GM10248 (cell line): ENCODE data around the gene NOP58.
"Not testable (repeated sequence)": the region's sequence is repeated elsewhere in the genome, so short reads cannot be mapped to it uniquely, and the experiment has no call there.

Source experiments
- CTCF ChIA-PET: fragments of 300-600 bp; sonication (Branson Sonifier 250); formaldehyde crosslinking; extraction: SDS; loops from one replicate; lab custom pipeline; 2021; ENCODE audit warnings: antibody characterized with exemption; lab: Yijun Ruan, JAX
- POLR2A ChIA-PET: fragments of 350-650 bp; sonication (Branson Sonifier 250); formaldehyde crosslinking; extraction: SDS; loops from one replicate; lab custom pipeline; 2020; ENCODE audit warnings: antibody characterized with exemption; lab: Yijun Ruan, JAX
- DNase-seq: peaks from one replicate; pipeline ENCODE4 v3.0.0; 2012; ENCODE audit errors: extremely low spot score
- TF ChIP-seq, protein P1 (sequence below): IDR thresholded peaks from 2 replicates; pipeline ENCODE4 v1.5.1; 2012; ENCODE audit warnings: mild to moderate bottlenecking, low read depth; ENCODE audit errors: extremely low read depth, missing control alignments, control extremely low read depth

NOP58 gene

DNA sequence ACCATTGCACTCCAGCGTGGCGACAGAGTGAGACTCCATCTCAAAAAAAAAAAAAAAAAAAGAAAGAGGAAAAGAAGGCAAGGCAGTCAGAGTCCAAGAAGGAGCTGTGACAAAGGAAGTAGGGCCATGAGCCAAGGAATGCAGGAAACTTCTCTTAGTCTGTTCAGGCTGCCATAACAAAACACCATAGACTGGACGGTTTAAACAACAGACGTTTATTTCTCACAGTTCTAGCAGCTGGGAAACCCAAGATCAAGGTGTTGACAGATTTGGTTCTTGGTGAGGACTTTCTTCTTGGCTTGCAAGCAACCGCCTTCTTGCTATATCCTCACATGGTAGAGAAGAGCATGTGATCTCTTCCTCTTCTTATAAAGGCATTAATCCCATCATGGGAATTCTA, 14.1 kb upstream of the NOP58 start:
- CTCF ChIA-PET = interaction anchor here (0.9 to 2.8 kb wide), 3 partner anchors 10 to 16 kb away, joined by 3 to 6 read pairs (median 4); no protein-coding TSS in a partner anchor
- POLR2A ChIA-PET = interaction anchor here (0.6 kb wide), 1 partner anchor 13 kb away, joined by 3 read pairs; no protein-coding TSS in a partner anchor
- DNase-seq = no peak

DNA sequence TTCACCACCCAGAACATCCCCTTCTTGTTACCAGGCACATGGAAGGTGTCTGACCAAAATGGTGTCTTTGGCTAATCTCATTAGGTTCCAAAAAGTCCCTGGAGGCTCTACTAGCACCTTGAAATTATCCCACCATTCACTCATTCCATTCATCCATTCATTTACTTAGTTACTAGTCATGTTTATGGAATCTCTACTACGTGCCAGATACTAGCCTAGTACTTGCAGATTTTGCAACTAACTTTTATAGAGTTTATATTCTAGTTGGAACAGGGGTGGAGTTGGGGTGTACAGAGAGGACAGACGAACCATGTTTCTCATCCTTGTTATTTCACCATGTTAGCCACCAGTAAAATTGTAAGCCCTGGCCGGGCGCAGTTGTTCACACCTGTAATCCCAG, 4.0 kb upstream of the NOP58 start:
- ChIA-PET CTCF (interaction anchor here (0.8 kb wide), 1 partner anchor 45 kb away, joined by 3 read pairs; no protein-coding TSS in a partner anchor), POLR2A (no interaction called here)
- TF ChIP-seq, protein P1, sequence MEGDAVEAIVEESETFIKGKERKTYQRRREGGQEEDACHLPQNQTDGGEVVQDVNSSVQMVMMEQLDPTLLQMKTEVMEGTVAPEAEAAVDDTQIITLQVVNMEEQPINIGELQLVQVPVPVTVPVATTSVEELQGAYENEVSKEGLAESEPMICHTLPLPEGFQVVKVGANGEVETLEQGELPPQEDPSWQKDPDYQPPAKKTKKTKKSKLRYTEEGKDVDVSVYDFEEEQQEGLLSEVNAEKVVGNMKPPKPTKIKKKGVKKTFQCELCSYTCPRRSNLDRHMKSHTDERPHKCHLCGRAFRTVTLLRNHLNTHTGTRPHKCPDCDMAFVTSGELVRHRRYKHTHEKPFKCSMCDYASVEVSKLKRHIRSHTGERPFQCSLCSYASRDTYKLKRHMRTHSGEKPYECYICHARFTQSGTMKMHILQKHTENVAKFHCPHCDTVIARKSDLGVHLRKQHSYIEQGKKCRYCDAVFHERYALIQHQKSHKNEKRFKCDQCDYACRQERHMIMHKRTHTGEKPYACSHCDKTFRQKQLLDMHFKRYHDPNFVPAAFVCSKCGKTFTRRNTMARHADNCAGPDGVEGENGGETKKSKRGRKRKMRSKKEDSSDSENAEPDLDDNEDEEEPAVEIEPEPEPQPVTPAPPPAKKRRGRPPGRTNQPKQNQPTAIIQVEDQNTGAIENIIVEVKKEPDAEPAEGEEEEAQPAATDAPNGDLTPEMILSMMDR = no peak
- DNase-seq = no peak

More for the DNA sequence above, 14.1 kb upstream of the NOP58 start:
- TF ChIP-seq, protein P1 = no peak

DNA sequence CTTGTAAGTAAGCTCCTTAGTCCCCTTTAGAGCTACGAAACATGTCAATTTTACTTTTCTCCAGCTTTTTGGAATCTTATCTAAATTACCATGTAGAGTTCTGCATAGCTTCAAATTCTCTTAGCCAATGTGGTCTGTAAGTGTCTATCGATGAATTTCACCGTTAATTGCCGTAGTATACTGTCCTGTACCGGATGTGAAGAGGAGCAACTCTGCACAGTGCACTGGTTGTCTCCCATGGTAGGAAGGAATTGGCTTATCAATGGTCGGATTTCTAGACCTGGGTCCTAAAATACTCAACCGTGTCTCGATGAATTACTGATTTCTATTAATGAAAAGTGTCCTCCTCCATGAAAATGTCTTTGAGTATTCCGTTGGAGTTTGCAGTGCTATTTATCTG, 1.9 kb downstream of the NOP58 start:
- POLR2A ChIA-PET = interaction anchor here (1.5 kb wide), 1 partner anchor 11 kb away, joined by 6 read pairs; no protein-coding TSS in a partner anchor
- TF ChIP-seq, protein P1 = no peak
- no peak for DNase-seq
- CTCF ChIA-PET = interaction anchor here (1.2 to 3.3 kb wide), 5 partner anchors 11 to 46 kb away, joined by 3 to 14 read pairs (median 3); partner anchors contain the start of gene SUMO1

DNA sequence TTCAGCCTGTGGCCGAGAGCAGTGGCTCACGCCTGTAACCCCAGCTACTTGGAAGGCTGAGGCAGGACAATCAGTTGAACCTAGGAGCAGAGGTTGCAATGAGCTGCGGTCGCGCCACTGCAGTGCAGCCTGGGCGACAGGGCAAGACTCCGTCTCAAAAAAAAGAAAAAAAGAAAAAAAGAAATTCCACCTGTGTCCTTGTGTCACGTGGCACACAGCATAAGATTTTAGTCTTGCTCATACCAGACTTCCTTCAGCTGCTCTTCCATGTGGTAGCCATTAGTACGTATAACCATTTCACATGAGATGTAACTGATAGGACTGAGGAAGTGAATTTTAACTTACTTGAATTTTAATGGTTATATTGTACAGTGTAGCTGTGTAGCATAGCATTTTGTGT, 4.0 kb downstream of the NOP58 start:
- no peak for DNase-seq
- POLR2A ChIA-PET = interaction anchor here (0.7 kb wide), 1 partner anchor 70 kb away, joined by 5 read pairs; no protein-coding TSS in a partner anchor

DNA sequence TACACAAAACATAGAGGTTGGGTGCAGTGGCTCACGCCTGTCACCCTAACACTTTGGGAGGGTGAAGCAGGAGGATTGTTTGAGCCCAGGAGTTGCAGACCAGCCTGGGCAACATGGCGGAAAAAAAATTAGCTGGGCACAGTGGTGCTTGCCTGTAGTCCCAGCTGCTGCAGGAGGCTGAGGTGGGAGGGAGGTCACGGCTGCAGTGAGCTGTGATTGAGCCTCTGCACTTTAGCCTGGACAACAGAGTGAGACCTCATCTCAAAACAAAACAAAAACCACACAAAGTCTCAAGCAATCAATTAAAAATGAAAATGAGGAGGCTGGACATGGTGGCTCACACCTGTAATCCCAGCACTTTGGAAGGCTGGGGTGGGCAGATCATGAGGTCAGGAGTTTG, 4.9 kb downstream of the NOP58 start:
- CTCF ChIA-PET = interaction anchor here (2.3 kb wide), 1 partner anchor 11 kb away, joined by 11 read pairs; no protein-coding TSS in a partner anchor
- DNase-seq = no peak
- TF ChIP-seq, protein P1 = no peak
- POLR2A ChIA-PET = interaction anchor here (0.7 kb wide), 1 partner anchor 77 kb away, joined by 6 read pairs; no protein-coding TSS in a partner anchor

More for the DNA sequence above, 4.0 kb downstream of the NOP58 start:
- TF ChIP-seq, protein P1 = no peak
- CTCF ChIA-PET = interaction anchor here (1.1 to 3.3 kb wide), 2 partner anchors 9 to 17 kb away, joined by 4 to 14 read pairs; no protein-coding TSS in a partner anchor

DNA sequence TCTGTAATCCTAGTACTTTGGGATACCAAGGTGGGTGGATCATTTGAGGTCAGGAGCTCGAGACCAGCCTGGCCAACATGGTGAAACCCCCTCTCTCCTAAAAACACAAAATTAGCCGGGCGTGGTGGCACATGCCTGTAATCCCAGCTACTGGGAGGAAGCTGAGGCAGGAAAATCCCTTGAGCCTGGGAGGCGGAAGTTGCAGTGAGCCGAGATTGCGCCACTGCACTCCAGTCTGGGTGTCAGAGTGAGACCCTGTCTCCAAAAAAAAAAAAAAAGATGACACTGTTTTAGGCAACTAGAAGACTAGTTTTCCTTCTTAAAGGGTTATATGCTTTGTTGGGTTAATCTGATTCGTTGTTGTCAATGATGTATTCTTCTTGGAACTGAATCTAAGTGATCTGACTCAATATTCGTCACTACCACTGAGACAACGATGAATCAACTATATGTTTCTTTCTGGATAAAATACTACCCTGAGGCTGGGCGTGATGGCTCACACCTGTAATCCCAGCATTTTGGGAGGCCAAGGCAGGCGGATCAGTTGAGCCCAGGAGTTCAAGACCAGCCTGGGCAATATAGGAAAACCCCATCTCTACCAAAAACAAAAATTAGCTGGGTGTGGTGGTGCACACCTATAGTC, 10.6 kb downstream of the NOP58 start:
- POLR2A ChIA-PET, DNase-seq, CTCF ChIA-PET: not testable (repeated sequence)
